ENCODE measurements around the gene PSMD6. TPM values are rescaled to one million over a fixed set of nuclear protein-coding genes. Genes with fewer than 3 reads are reported as not detected.

The PSMD6 gene
- total and polyA plus RNA-seq, 9 of the 15 experiments (the other 6 are each of a cell fraction or from before 2014, with no cell fraction given), result 78.2 to 133 (median 113) TPM

DNA sequence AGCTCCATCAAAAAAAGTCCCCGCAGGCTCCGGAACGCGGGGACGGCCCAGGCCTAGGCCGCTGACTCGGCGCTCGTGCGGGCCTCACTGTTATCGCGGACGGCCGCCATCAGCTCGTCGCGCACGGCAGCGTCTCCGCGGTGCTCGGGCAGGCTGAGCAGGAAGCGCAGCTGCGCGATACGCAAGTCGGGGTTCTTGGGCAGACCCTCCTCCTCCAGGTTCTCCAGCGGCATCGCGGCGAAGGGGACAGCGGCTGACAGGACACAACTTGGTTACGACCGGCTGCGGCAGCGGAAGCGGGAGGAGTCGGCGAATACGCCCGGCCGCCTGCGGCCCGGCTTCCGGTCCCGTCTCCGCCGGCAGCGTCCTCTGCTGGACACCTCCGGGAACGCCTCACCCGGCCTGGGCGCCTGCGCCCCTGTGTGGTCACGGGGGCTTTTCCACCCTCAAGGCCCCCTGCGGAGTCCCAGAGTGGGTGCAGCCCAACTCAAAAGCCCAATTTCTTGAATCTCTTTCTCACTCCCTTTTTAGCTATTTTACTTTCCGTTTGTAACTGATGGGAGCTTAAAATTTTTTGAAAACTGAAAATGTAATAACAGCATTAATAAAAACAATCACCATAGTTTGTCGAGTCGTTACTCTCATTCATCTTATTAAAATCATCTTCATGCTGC is at the start of gene PSMD6 (continued):
- TF ChIP-seq, protein P1, sequence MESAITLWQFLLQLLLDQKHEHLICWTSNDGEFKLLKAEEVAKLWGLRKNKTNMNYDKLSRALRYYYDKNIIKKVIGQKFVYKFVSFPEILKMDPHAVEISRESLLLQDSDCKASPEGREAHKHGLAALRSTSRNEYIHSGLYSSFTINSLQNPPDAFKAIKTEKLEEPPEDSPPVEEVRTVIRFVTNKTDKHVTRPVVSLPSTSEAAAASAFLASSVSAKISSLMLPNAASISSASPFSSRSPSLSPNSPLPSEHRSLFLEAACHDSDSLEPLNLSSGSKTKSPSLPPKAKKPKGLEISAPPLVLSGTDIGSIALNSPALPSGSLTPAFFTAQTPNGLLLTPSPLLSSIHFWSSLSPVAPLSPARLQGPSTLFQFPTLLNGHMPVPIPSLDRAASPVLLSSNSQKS (CRISPR knock-in tag; IDR thresholded peaks at IDR 0.05), result no peak
- TF ChIP-seq, protein P2, sequence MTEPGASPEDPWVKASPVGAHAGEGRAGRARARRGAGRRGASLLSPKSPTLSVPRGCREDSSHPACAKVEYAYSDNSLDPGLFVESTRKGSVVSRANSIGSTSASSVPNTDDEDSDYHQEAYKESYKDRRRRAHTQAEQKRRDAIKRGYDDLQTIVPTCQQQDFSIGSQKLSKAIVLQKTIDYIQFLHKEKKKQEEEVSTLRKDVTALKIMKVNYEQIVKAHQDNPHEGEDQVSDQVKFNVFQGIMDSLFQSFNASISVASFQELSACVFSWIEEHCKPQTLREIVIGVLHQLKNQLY (CRISPR knock-in tag; conservative IDR thresholded peaks at IDR 0.05), result no peak
- TF ChIP-seq ZNF3 (CRISPR knock-in tag; IDR thresholded peaks at IDR 0.05) (no peak), C11orf30 (IDR thresholded peaks at IDR 0.05; ENCODE audit: low read depth) (peak; percentile 88), TAF7 (tag; IDR thresholded peaks at IDR 0.05) (peak; percentile 42; the same call in 1 of the 2 replicates), STAT5B (CRISPR knock-in tag; IDR thresholded peaks at IDR 0.05) (no peak), BDP1 (IDR thresholded peaks at IDR 0.05; ENCODE audit: insufficient read depth, insufficient read length) (no peak), ZNF318 (IDR thresholded peaks at IDR 0.05; ENCODE audit: borderline replicate concordance in 1 of 2, low read depth in 1 of 2) (no peak), ZFP1 (CRISPR knock-in tag; IDR thresholded peaks at IDR 0.05) (no peak), ZNF354B (CRISPR knock-in tag; IDR thresholded peaks at IDR 0.05) (no peak), XRCC4 (IDR thresholded peaks at IDR 0.05; ENCODE audit: extremely low read depth, insufficient read depth, insufficient read length) (no peak), PRMT5 (CRISPR knock-in tag; IDR thresholded peaks at IDR 0.05) (no peak), PCBP1 (IDR thresholded peaks at IDR 0.05; ENCODE audit: low read depth, low read length, poor library complexity, severe bottlenecking) (peak; percentile 75), ZNF316 (IDR thresholded peaks at IDR 0.05) (peak; percentile 34; the same call in 1 of the 2 replicates), SIN3A (IDR thresholded peaks at IDR 0.05; ENCODE audit: borderline replicate concordance in 2 of 2, control insufficient read depth in 1 of 2, low read depth in 2 of 2, low read length in 2 of 2) (no peak)
- TF ChIP-seq, protein P3, sequence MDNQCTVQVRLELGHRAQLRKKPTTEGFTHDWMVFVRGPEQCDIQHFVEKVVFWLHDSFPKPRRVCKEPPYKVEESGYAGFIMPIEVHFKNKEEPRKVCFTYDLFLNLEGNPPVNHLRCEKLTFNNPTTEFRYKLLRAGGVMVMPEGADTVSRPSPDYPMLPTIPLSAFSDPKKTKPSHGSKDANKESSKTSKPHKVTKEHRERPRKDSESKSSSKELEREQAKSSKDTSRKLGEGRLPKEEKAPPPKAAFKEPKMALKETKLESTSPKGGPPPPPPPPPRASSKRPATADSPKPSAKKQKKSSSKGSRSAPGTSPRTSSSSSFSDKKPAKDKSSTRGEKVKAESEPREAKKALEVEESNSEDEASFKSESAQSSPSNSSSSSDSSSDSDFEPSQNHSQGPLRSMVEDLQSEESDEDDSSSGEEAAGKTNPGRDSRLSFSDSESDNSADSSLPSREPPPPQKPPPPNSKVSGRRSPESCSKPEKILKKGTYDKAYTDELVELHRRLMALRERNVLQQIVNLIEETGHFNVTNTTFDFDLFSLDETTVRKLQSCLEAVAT (IDR thresholded peaks at IDR 0.05), result 0 out of 4 replicates have a peak, but pooled peaks of 1 of the 2 experiments have one; percentile 39

All from K562 (cell line).